H1 (cell line): Measurements from ENCODE around the gene KLHDC10. TPM values are rescaled to one million over a fixed set of nuclear protein-coding genes. Genes with fewer than 3 reads are reported as not detected.

Source experiments
- CTCF ChIA-PET: fragments of 300-600 bp; sonication (Branson Sonifier 250); formaldehyde crosslinking; loops from one replicate; lab custom pipeline; 2021; ENCODE audit not compliant: partially characterized antibody; lab: Charles Lee
- POLR2A ChIA-PET: fragments of 300-600 bp; sonication (Branson Sonifier 250); formaldehyde crosslinking; loops from one replicate; lab custom pipeline; 2021; ENCODE audit warnings: inconsistent platforms; ENCODE audit not compliant: partially characterized antibody; lab: Charles Lee
- DNase-seq, 2 experiments: peaks; one replicate each; pipeline versions ENCODE4 v3.0.0 to v3.0.0-alpha.2; 2010 to 2022; ENCODE audit warnings: low spot score in 2 of 2, low read depth in 1 of 2, mixed read lengths in 1 of 2
- FAIRE-seq: peaks from 2 replicates; lab custom pipeline; 2011; peaks lifted over from hg19 to GRCh38; lab: Jason Lieb, UNC
- H2AFZ ChIP-seq: 2 replicates; pipeline ENCODE4 v1.8.1; 2012; ENCODE audit warnings: low read length, inconsistent platforms
- H2AK5ac ChIP-seq: 2 replicates; pipeline ENCODE4 v1.6.1; 2013; ENCODE audit warnings: low read depth, low read length
- H2BK120ac ChIP-seq: replicated peaks from 2 replicates; pipeline ENCODE3; 2013; ENCODE audit warnings: low read depth, low read length, inconsistent platforms
- H2BK12ac ChIP-seq: 2 replicates; pipeline ENCODE4 v1.6.1; 2013; ENCODE audit warnings: low read depth, low read length
- H2BK15ac ChIP-seq: 2 replicates; pipeline ENCODE4 v1.6.1; 2013; ENCODE audit warnings: low read length
- H2BK20ac ChIP-seq: 2 replicates; pipeline ENCODE4 v1.6.1; 2013; ENCODE audit warnings: low read length
- H2BK5ac ChIP-seq: 2 replicates; pipeline ENCODE4 v1.6.1; 2013; ENCODE audit warnings: low read depth, low read length
- H3K14ac ChIP-seq: 2 replicates; pipeline ENCODE4 v1.6.1; 2013; ENCODE audit warnings: inconsistent platforms; ENCODE audit not compliant: insufficient read length
- H3K18ac ChIP-seq: 2 replicates; pipeline ENCODE4 v1.6.1; 2013; ENCODE audit warnings: low read length; ENCODE audit errors: extremely low read depth
- H3K23ac ChIP-seq: 2 replicates; pipeline ENCODE4 v1.6.1; 2013; ENCODE audit warnings: inconsistent platforms; ENCODE audit not compliant: insufficient read length
- H3K23me2 ChIP-seq: 2 replicates; pipeline ENCODE4 v1.6.1; 2013; ENCODE audit warnings: low read depth, low read length
- H3K27ac ChIP-seq: 2 replicates; pipeline ENCODE4 v1.6.1; 2011; ENCODE audit warnings: low read depth, low read length, inconsistent platforms
- H3K27me3 ChIP-seq, 4 experiments: replicated peaks in 1 of 4; 1 replicate in 1 of 4; 2 replicates in 3 of 4; pipeline versions ENCODE4 v1.6.1 to v1.8.1; 2011 to 2013; ENCODE audit warnings: low read length in 3 of 4, mild to moderate bottlenecking in 3 of 4, inconsistent platforms in 2 of 4, mixed read lengths in 2 of 4, moderate library complexity in 1 of 4; ENCODE audit not compliant: control insufficient read depth in 3 of 4, insufficient read depth in 3 of 4; ENCODE audit errors: extremely low read depth in 1 of 4
- H3K36me3 ChIP-seq, 4 experiments: 2 replicates each; pipeline versions ENCODE4 v1.6.1 to v1.8.1; 2011 to 2013; ENCODE audit warnings: mild to moderate bottlenecking in 4 of 4, low read length in 3 of 4, moderate library complexity in 2 of 4, control low read depth in 1 of 4, inconsistent platforms in 1 of 4; ENCODE audit not compliant: insufficient read depth in 4 of 4, control insufficient read depth in 2 of 4
- H3K4ac ChIP-seq: replicated peaks from 2 replicates; pipeline ENCODE3; 2013; ENCODE audit warnings: low read length, low read depth, mixed read lengths, inconsistent platforms; ENCODE audit not compliant: insufficient read length
- H3K4me1 ChIP-seq, 4 experiments: replicated peaks in 1 of 4; 1 replicate in 1 of 4; 2 replicates in 3 of 4; pipeline versions ENCODE4 v1.6.1 to v1.8.1; 2011 to 2013; ENCODE audit warnings: low read length in 3 of 4, inconsistent platforms in 2 of 4, mixed read lengths in 1 of 4; ENCODE audit not compliant: insufficient read depth in 4 of 4, control insufficient read depth in 3 of 4
- H3K4me2 ChIP-seq, 2 experiments: 2 replicates each; pipeline versions ENCODE4 v1.6.1 to v1.8.1; 2011 to 2013; ENCODE audit warnings: low read depth in 2 of 2, low read length in 2 of 2, control low read depth in 1 of 2, inconsistent platforms in 1 of 2, mild to moderate bottlenecking in 1 of 2; ENCODE audit not compliant: insufficient read depth in 1 of 2
- H3K4me3 ChIP-seq, 4 experiments: fragments of 200-600, 300-600 bp in 1 of 4; sonication (generic), shearing (Covaris generic), sonication (Bioruptor Twin) in 1 of 4; 2 replicates each; pipeline versions ENCODE4 v1.5.1 to v1.8.1; 2011 to 2016; ENCODE audit warnings: low read length in 4 of 4, low read depth in 3 of 4, control low read depth in 2 of 4, inconsistent platforms in 2 of 4, mild to moderate bottlenecking in 2 of 4, mixed read lengths in 1 of 4, moderate library complexity in 1 of 4; ENCODE audit not compliant: insufficient read depth in 2 of 4; ENCODE audit errors: extremely low read depth in 1 of 4
- H3K56ac ChIP-seq: replicated peaks from 2 replicates; pipeline ENCODE3; 2013; ENCODE audit warnings: low read depth, mild to moderate bottlenecking, mixed read lengths, low read length, inconsistent platforms; ENCODE audit not compliant: insufficient read length
- H3K79me1 ChIP-seq: 2 replicates; pipeline ENCODE4 v1.6.1; 2013; ENCODE audit warnings: low read depth, low read length, control low read depth
- H3K79me2 ChIP-seq, 2 experiments: 2 replicates each; pipeline versions ENCODE4 v1.6.1 to v1.8.1; 2012 to 2013; ENCODE audit warnings: low read length in 2 of 2, mild to moderate bottlenecking in 2 of 2, inconsistent platforms in 1 of 2; ENCODE audit not compliant: insufficient read depth in 2 of 2, control insufficient read depth in 1 of 2
- H3K9ac ChIP-seq, 4 experiments: replicated peaks in 1 of 4; 1 replicate in 1 of 4; 2 replicates in 3 of 4; pipeline versions ENCODE4 v1.6.1 to v1.8.1; 2011 to 2013; ENCODE audit warnings: low read depth in 3 of 4, low read length in 3 of 4, control low read depth in 2 of 4, mild to moderate bottlenecking in 2 of 4, moderate library complexity in 2 of 4, inconsistent platforms in 1 of 4; ENCODE audit errors: extremely low read depth in 1 of 4
- H3K9me3 ChIP-seq, 2 experiments: 2 replicates each; pipeline versions ENCODE4 v1.6.1 to v1.8.1; 2012 to 2013; ENCODE audit warnings: mild to moderate bottlenecking in 2 of 2, moderate library complexity in 2 of 2, control low read depth in 1 of 2, inconsistent platforms in 1 of 2, low read depth in 1 of 2, low read length in 1 of 2, mixed read lengths in 1 of 2; ENCODE audit not compliant: insufficient read depth in 2 of 2
- H4K20me1 ChIP-seq, 2 experiments: replicated peaks in 1 of 2; 2 replicates each; pipeline versions ENCODE3 to v1.8.1; 2011 to 2013; ENCODE audit warnings: inconsistent platforms in 2 of 2, low read length in 2 of 2, mild to moderate bottlenecking in 1 of 2; ENCODE audit not compliant: insufficient read depth in 2 of 2, control insufficient read depth in 1 of 2
- H4K5ac ChIP-seq: 2 replicates; pipeline ENCODE4 v1.6.1; 2013; ENCODE audit warnings: low read length, low read depth, mixed read lengths, inconsistent platforms; ENCODE audit not compliant: insufficient read length
- H4K8ac ChIP-seq: 2 replicates; pipeline ENCODE4 v1.8.0; 2013; ENCODE audit warnings: mild to moderate bottlenecking, moderate library complexity, low read length, inconsistent platforms; ENCODE audit not compliant: insufficient read depth; ENCODE audit errors: extremely low read depth
- H4K91ac ChIP-seq: replicated peaks from 2 replicates; pipeline ENCODE3; 2013; ENCODE audit warnings: low read length, mixed read lengths, inconsistent platforms; ENCODE audit not compliant: insufficient read length
- BRCA1 ChIP-seq: IDR thresholded peaks from 2 replicates; pipeline ENCODE4 v1.6.1; 2012; ENCODE audit warnings: low read depth, low read length, improper control_type of control experiment
- CEBPB ChIP-seq: IDR thresholded peaks from 2 replicates; pipeline ENCODE4 v1.6.1; 2012; ENCODE audit warnings: low read depth, low read length
- CHD1 ChIP-seq: IDR thresholded peaks from 2 replicates; pipeline ENCODE4 v1.6.1; 2012; ENCODE audit warnings: low read depth, low read length, improper control_type of control experiment
- KDM5A ChIP-seq: fragments of 200-600 bp; IDR thresholded peaks from 2 replicates; pipeline ENCODE4 v1.7.1; 2012; ENCODE audit warnings: mild to moderate bottlenecking, low read length, inconsistent platforms, mixed read lengths
- POLR2A ChIP-seq, 2 experiments: IDR thresholded peaks; 1 replicate in 1 of 2; 2 replicates in 1 of 2; pipeline ENCODE4 v1.6.1; 2011; ENCODE audit warnings: low read depth in 2 of 2, low read length in 2 of 2, mild to moderate bottlenecking in 2 of 2; ENCODE audit errors: control extremely low read depth in 1 of 2
- TEAD4 ChIP-seq: IDR thresholded peaks from 2 replicates; pipeline ENCODE4 v1.6.1; 2012; ENCODE audit warnings: low read depth, low read length, inconsistent platforms, mixed read lengths
- WGBS, 2 experiments: shearing (Covaris generic) in 1 of 2; methylation state at CpG; one replicate each; pipeline versions ENCODE4 v1.1.6 to v1.1.7; 2013 to 2015; ENCODE audit warnings: low lambda C conversion rate in 2 of 2, mixed read lengths in 2 of 2, inconsistent platforms in 1 of 2, low coverage in 1 of 2, missing lambda C conversion rate in 1 of 2; ENCODE audit not compliant: insufficient replicate concordance in 2 of 2, insufficient coverage in 1 of 2, insufficient read length in 1 of 2; ENCODE audit errors: extremely low coverage in 1 of 2, missing lambda C conversion rate in 1 of 2; 5-methylcytosine and 5-hydroxymethylcytosine counted together
- polyA plus RNA-seq, 7 experiments: library from polyadenylated mRNA; depleted of rRNA in 3 of 7; stranded (reverse) in 5 of 7; unstranded in 2 of 7; fragments of >200 nt in 5 of 7; fragments of 200-250 nt in 2 of 7; gene quantifications; 1 replicate in 5 of 7; 2 replicates in 1 of 7; 4 replicates in 1 of 7; pipeline versions ENCODE4 v1.2.1 to v1.2.3, GENCODE V29; 2011 to 2013; ENCODE audit warnings: missing spikeins in 2 of 7, mixed read lengths in 2 of 7
- total RNA-seq: library from RNA; stranded (reverse); fragmentation: NEBNext Ultra II Directional; extraction: Animal tissue kit (Norgen Biotek cat#: 25700); gene quantifications from 2 replicates; pipeline ENCODE4 v1.2.1, GENCODE V29; 2021
- TF ChIP-seq, protein P1 (sequence below): IDR thresholded peaks from 2 replicates; pipeline ENCODE4 v1.6.1; 2011; ENCODE audit warnings: low read length, improper control_type of control experiment
- TF ChIP-seq, protein P2 (sequence below), 3 experiments: IDR thresholded peaks; 1 replicate in 2 of 3; 2 replicates in 1 of 3; pipeline versions ENCODE4 v1.5.1 to v1.6.1; 2011; ENCODE audit warnings: low read length in 3 of 3, mild to moderate bottlenecking in 3 of 3, inconsistent platforms in 2 of 3, low read depth in 1 of 3, moderate library complexity in 1 of 3; ENCODE audit not compliant: insufficient read depth in 1 of 3; ENCODE audit errors: control extremely low read depth in 1 of 3

KLHDC10 gene
- total and polyA plus RNA-seq, 2 of the 8 experiments (the other 6 are each of a cell fraction or from before 2014, with no cell fraction given) = 6.6 to 14.5 TPM

DNA sequence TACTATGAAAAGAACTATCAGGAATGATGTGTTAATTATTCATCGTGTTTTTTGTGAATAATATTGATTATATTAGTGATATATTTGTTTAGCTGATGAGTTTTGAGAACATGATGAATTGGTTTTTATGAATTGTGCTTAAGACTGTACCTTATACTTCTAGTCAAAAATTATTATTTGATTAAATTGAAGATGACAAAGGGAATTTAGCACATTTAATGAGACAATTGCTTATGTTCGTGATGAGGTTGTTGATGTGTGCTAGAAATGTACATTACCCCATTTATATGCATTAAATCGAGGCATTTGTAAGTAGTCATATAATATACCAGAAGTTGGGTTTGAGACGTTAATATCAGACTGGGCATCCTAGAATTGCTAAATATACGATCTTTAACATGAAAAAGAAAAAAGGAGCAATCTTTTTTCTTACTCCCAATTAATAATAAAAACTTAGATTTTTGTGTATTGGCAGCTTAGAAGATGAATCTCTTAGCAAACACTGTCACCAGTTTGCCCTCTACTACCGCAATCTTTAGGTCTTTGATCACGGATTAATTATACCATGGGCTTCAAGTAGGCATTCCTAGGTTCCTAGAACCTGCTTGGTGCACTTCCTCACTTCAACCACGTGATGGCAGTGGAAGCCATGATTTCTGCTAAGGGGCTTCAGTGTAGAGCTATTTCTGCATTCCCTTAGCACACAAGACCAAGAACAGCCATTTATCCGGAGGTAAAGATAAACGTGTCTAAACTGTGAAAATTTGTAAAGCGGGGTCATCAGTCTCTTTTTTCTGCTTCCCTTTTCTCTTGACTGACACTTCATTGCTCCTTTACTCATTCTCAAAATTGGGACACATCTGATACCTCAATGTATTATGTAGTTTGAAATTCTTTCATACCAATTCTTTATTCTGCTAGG, 1.6 kb downstream of the KLHDC10 start:
- no peak overlapping the region for H3K9ac ChIP-seq
- POLR2A ChIA-PET = interaction anchor here (1.0 to 1.6 kb wide), 3 partner anchors 9 to 133 kb away, joined by 3 to 4 read pairs (median 3); partner anchors contain the start of gene TMEM209
- TF ChIP-seq TEAD4 = peak; percentile 36; the same call in 1 of the 2 replicates
- TF ChIP-seq, protein P1, sequence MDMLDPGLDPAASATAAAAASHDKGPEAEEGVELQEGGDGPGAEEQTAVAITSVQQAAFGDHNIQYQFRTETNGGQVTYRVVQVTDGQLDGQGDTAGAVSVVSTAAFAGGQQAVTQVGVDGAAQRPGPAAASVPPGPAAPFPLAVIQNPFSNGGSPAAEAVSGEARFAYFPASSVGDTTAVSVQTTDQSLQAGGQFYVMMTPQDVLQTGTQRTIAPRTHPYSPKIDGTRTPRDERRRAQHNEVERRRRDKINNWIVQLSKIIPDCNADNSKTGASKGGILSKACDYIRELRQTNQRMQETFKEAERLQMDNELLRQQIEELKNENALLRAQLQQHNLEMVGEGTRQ = peak; percentile 59
- TF ChIP-seq POLR2A (IDR thresholded peaks at IDR 0.05; ENCODE audit: control extremely low read depth in 1 of 2, low read depth in 2 of 2, low read length in 2 of 2) = no peak
- TF ChIP-seq, protein P2, sequence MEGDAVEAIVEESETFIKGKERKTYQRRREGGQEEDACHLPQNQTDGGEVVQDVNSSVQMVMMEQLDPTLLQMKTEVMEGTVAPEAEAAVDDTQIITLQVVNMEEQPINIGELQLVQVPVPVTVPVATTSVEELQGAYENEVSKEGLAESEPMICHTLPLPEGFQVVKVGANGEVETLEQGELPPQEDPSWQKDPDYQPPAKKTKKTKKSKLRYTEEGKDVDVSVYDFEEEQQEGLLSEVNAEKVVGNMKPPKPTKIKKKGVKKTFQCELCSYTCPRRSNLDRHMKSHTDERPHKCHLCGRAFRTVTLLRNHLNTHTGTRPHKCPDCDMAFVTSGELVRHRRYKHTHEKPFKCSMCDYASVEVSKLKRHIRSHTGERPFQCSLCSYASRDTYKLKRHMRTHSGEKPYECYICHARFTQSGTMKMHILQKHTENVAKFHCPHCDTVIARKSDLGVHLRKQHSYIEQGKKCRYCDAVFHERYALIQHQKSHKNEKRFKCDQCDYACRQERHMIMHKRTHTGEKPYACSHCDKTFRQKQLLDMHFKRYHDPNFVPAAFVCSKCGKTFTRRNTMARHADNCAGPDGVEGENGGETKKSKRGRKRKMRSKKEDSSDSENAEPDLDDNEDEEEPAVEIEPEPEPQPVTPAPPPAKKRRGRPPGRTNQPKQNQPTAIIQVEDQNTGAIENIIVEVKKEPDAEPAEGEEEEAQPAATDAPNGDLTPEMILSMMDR (IDR thresholded peaks at IDR 0.05; ENCODE audit: control extremely low read depth in 1 of 3, insufficient read depth in 1 of 3, low read depth in 1 of 3, low read length in 3 of 3) = peak; percentile 41 to 92 (median 82)
- no peak for TF ChIP-seq KDM5A
- TF ChIP-seq CEBPB = no peak
- TF ChIP-seq CHD1 = no peak
- no peak for TF ChIP-seq BRCA1

More for the DNA sequence above, 1.6 kb downstream of the KLHDC10 start:
- H2BK20ac ChIP-seq = no peak overlapping the region
- no peak overlapping the region for H4K91ac ChIP-seq
- peaks cover 4% of the 10 kb centered on the region; the same call in 1 of the 2 replicates for H3K23me2 ChIP-seq
- FAIRE-seq (peak; percentile 91), DNase-seq (peak in 1 of 2 experiments; percentile 17)
- H3K27ac ChIP-seq = no peak overlapping the region
- no peak overlapping the region for H3K56ac ChIP-seq
- no peak overlapping the region for H2BK5ac ChIP-seq
- no peaks in the 10 kb centered on the region for H3K9me3 ChIP-seq
- H3K14ac ChIP-seq = no peak overlapping the region
- peaks cover 0 to 2% (median 0%) of the 10 kb centered on the region in 4 experiments; a peak in 1 of 7 replicates for H3K4me1 ChIP-seq
- H3K79me1 ChIP-seq = no peaks in the 10 kb centered on the region; the same call in 1 of the 2 replicates
- H2AK5ac ChIP-seq = no peak overlapping the region
- no peaks in the 10 kb centered on the region for H3K27me3 ChIP-seq
- H3K4me2 ChIP-seq = peak overlapping the region; percentile 54 to 92; a peak in 3 of 4 replicates
- H2BK15ac ChIP-seq = no peak overlapping the region
- H2BK120ac ChIP-seq = no peak overlapping the region
- 22 to 100% methylated on average over 1 to 11 of the region's 11 CpGs for WGBS, 2 experiments
- H4K20me1 ChIP-seq = peaks cover 0 to 2% of the 10 kb centered on the region in 2 experiments
- H2BK12ac ChIP-seq = no peak overlapping the region
- no peak overlapping the region for H4K5ac ChIP-seq
- H2AFZ ChIP-seq = no peak overlapping the region
- no peak overlapping the region for H4K8ac ChIP-seq
- peaks cover 0 to 61% of the 10 kb centered on the region in 2 experiments; a peak in 3 of 4 replicates for H3K79me2 ChIP-seq
- peak overlapping the region in 3 of 4 experiments; percentile 71 to 95 (median 84); a peak in 4 of 8 replicates for H3K4me3 ChIP-seq
- H3K23ac ChIP-seq = no peak overlapping the region
- H3K18ac ChIP-seq = no peak overlapping the region
- no peaks in the 10 kb centered on the region for H3K36me3 ChIP-seq
- CTCF ChIA-PET = interaction anchor here (0.6 to 3.2 kb wide), 22 partner anchors 9 to 760 kb away, joined by 3 to 25 read pairs (median 5); no protein-coding TSS in a partner anchor
- no peak overlapping the region for H3K4ac ChIP-seq
